ENCODE measurements around the gene CEMIP2. TPM values are rescaled to one million over a fixed set of nuclear protein-coding genes. Genes with fewer than 3 reads are reported as not detected.

The CEMIP2 gene
- total and polyA plus RNA-seq, 2 of the 13 experiments (the other 11 are each of a cell fraction or from before 2014, with no cell fraction given), result 94.3 to 128 TPM

- no peak for TF ChIP-seq ZBTB40 (IDR thresholded peaks at IDR 0.05)
- no peak for TF ChIP-seq ZBTB40 (CRISPR knock-in tag; IDR thresholded peaks at IDR 0.05)
- no peak for TF ChIP-seq ZNF616 (CRISPR knock-in tag; IDR thresholded peaks at IDR 0.05; ENCODE audit: low read depth)
- TF ChIP-seq SKI (IDR thresholded peaks at IDR 0.05; ENCODE audit: partially characterized antibody), result no peak
- TF ChIP-seq AGO1 (IDR thresholded peaks at IDR 0.05; ENCODE audit: low read depth, low read length, poor library complexity, severe bottlenecking), result no peak
These were observed 62.1 kb downstream of the CEMIP2 start (continued) for GRCh38 chr9:71706176-71706575.
